A549 treated with AZD9567 at 1 μM for 4 hours (cell line): ENCODE measurements around the gene FDX2. TPM values are rescaled to one million over a fixed set of nuclear protein-coding genes. Genes with fewer than 3 reads are reported as not detected.

Source experiments
- total RNA-seq: library from RNA; stranded (reverse); fragments of 200-300 nt; extraction: Qiagen RNA extraction; gene quantifications from 5 replicates; pipeline ENCODE4 v1.2.3, GENCODE V29; 2022; ENCODE audit not compliant: insufficient read depth

The FDX2 gene
- 19.6 to 34.8 TPM (median 31.5 TPM) in 5 replicates for total RNA-seq

DNA sequence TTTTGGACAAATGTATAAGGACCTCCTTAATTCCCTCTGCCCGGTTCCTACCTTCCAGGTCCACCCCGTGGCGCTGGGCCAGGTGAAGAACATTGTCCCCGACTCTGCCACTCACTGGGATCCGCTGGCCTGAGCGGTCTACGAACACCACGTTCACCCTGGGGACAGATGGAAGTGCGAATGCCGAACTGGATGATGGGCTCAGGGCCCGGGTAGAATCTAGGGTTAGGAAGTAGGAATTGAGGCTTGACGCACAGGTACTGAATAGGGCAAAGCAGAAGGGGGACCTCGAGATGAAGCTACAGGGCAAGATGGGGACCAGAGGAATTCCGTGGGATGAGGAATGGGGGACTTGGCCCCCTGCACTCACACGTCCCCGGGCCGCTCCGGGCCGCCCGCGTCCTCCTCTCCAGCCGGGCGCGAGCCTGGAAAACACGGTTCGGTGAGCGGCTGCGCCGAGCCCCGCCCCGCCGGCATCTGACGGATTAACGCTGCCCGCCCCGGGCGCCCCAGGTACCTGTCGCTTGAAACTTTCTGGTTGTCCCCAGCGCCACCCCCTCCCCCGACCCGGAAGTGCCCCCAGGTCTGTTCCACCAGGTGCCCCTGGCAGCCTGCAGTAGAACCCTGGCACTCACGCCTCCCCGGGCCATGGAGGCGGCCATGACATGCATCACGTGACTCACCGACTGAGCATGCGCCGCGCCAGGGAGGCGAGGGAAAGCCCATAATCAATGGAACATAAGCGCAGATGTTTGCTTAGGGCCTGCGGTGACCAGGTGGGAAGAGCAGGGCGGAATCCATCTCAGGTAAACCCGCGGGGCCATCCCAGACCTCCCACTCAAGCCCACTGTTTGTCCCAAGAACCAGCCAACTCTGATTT lies at the start of gene FDX2:
Gene FDX2 (minus strand): TSS at position 681 of the 880 bp plus-strand sequence. CDS start 19 bp downstream, at position 662.

GRCh38 chr19:10339380-10339960 lies 23.7 kb upstream of the FDX2 start, which contains the start of gene ICAM3:
Gene ICAM3 (minus strand): TSS chr19:10339624. CDS start chr19:10339614, 10 bp downstream.

DNA sequence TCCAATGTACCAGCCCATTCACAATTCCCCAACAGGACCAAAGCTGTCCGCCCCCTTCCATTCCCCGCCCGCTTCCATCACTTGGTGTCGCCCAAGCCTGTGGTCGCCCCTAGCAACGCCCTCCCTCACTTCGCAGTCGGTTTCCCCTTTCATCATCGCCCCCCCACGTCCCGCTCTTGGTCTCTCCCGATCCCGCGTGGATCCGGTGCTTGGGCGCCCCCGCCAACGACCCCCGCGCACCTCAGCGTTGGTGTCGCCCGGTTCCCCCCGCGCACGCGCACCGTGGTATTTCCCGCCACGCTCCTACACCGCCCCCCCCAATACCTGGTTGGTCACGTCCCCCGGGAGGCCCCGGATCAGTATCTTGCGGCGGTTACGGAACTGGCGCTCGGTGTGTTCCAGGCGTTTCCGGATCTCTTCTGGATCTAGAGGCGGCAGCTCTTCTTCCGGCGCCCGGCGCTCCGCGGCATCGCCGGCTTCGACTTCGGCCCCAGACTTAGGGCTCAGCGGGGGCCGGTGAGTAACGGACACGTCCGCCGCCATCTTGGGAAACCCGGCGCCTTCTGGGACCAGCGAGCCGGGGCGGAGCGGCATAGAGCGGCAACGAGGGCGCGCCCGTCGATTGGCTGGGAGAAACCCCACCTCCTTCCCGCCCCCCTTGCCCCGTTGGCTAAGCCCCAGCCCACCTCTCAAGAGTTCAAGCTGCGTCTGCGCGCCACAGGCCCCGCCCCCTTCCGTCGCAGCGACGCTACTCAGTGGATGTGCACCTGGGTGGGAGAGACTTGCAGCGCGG lies 17.3 kb upstream of the FDX2 start, which contains the start of gene RAVER1:
Gene RAVER1 (minus strand): TSS at position 565 of the 793 bp plus-strand sequence. CDS start 22 bp downstream, at position 543.

DNA sequence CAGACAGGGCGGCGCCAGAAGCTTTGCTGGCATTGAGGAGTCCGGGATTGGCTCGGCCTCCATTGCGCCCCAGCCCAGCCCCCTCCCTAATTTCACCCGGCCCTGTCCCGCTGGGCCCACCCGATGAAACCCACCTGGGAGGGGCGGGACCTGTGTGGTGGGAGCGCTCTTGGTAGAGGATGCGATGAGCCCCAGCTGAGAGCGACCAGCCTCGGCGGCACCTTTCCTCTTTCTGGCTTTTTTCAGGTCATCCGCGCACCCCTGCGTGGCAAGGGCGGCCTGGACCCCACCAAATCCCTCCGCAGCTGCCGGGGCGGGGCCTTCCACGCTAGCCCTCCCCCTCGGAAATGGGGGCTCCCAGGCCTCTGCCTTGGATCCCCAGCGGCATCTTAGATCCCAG lies 6.4 kb downstream of the FDX2 start, which contains the start of gene ZGLP1:
Gene ZGLP1 (minus strand): TSS at position 393 of the 400 bp plus-strand sequence.

DNA sequence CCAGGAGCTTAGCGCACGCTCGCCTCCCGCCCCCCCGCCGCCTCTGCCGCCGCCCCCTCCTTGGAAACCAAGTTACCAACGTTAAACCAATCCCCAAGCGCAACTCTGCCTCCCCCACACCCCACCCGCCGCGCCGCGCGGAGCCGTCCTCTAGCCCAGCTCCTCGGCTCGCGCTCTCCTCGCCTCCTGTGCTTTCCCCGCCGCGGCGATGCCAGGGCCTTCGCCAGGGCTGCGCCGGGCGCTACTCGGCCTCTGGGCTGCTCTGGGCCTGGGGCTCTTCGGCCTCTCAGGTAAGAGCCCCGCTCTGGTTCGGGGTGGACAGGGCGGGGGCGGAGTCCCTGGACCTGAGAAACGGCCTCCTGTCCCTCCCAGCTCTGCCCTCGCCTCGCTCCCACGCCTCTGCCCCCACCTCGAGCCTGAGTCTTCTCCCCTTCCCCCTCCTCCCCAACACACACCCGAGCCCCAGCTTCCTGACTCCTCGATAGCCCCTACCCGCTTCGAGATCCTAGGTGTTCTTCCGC lies 25.9 kb downstream of the FDX2 start, which contains the start of gene ICAM5:
Gene ICAM5 (plus strand): TSS at position 117 of the 521 bp plus-strand sequence. CDS start 92 bp downstream, at position 209.

GRCh38 chr19:10286803-10287737 lies 28.7 kb downstream of the FDX2 start, which contains the start of gene ICAM4:
Gene ICAM4 (plus strand): TSS chr19:10286955. CDS start chr19:10287013, 58 bp downstream.

DNA sequence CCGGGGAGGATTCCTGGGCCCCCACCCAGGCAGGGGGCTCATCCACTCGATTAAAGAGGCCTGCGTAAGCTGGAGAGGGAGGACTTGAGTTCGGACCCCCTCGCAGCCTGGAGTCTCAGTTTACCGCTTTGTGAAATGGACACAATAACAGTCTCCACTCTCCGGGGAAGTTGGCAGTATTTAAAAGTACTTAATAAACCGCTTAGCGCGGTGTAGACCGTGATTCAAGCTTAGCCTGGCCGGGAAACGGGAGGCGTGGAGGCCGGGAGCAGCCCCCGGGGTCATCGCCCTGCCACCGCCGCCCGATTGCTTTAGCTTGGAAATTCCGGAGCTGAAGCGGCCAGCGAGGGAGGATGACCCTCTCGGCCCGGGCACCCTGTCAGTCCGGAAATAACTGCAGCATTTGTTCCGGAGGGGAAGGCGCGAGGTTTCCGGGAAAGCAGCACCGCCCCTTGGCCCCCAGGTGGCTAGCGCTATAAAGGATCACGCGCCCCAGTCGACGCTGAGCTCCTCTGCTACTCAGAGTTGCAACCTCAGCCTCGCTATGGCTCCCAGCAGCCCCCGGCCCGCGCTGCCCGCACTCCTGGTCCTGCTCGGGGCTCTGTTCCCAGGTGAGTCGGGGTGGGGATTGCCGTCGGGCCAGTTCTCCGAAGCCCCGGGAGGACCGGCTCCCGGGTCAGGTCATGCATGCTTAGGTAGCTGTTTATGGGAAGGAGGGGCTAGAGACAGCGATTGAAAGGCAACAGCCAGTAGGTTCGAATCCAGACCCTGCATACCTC lies 45.0 kb downstream of the FDX2 start, which contains the start of gene ICAM1:
Gene ICAM1 (plus strand): TSS at position 505 of the 779 bp plus-strand sequence. CDS start 40 bp downstream, at position 545.

Other genes starting within 250 kb of the FDX2 start
- gene SHFL, start 229.7 kb downstream of the FDX2 start, total RNA-seq, result 4.8 to 8.3 TPM (median 6.9 TPM) in 5 replicates
- gene ANGPTL6, start 213.3 kb downstream of the FDX2 start, total RNA-seq, result 0.06 to 0.22 TPM (median 0.13 TPM) in 4 of 5 replicates, not detected in the other
- gene PPAN, start 209.7 kb downstream of the FDX2 start, total RNA-seq, result 34.6 to 57.9 TPM (median 51.9 TPM) in 5 replicates
- 3.1 to 11.8 TPM (median 8.1 TPM) in 5 replicates for gene P2RY11, start 204.3 kb downstream of the FDX2 start, total RNA-seq
- gene EIF3G, start 196.1 kb downstream of the FDX2 start, total RNA-seq, result 160 to 183 TPM (median 169 TPM) in 5 replicates
- gene DNMT1, start 121.1 kb downstream of the FDX2 start, total RNA-seq, result 62.9 to 71.3 TPM (median 69.5 TPM) in 5 replicates
- 0.57 to 1.6 TPM (median 0.65 TPM) in 5 replicates for gene S1PR2, start 84.7 kb downstream of the FDX2 start, total RNA-seq
- 51.0 to 77.2 TPM (median 72.9 TPM) in 5 replicates for gene MRPL4, start 63.8 kb downstream of the FDX2 start, total RNA-seq
- 2.5 to 5.6 TPM (median 4.7 TPM) in 5 replicates for gene ICAM1, start 44.9 kb downstream of the FDX2 start, total RNA-seq
- gene ICAM4, start 29.1 kb downstream of the FDX2 start, total RNA-seq, result 0.06 to 0.20 TPM (median 0.09 TPM) in 4 of 5 replicates, not detected in the other
- gene ICAM5, start 26.1 kb downstream of the FDX2 start, total RNA-seq, result 0.46 to 1.4 TPM (median 1.1 TPM) in 4 of 5 replicates, not detected in the other
- 2.1 to 3.4 TPM (median 2.3 TPM) in 4 of 5 replicates, not detected in the other for gene ZGLP1, start 6.2 kb downstream of the FDX2 start, total RNA-seq
- 20.7 to 30.9 TPM (median 30.4 TPM) in 5 replicates for gene RAVER1, start 17.5 kb upstream of the FDX2 start, total RNA-seq
- 7.2 to 9.2 TPM (median 9.2 TPM) in 5 replicates for gene ICAM3, start 23.6 kb upstream of the FDX2 start, total RNA-seq
- gene TYK2, start 64.6 kb upstream of the FDX2 start, total RNA-seq, result 27.8 to 50.4 TPM (median 45.6 TPM) in 5 replicates
- gene CDC37, start 87.5 kb upstream of the FDX2 start, total RNA-seq, result 140 to 202 TPM (median 189 TPM) in 5 replicates
- 2.5 to 4.2 TPM (median 3.8 TPM) in 5 replicates for gene PDE4A, start 104.5 kb upstream of the FDX2 start, total RNA-seq
- 48.2 to 57.6 TPM (median 51.6 TPM) in 5 replicates for gene KEAP1, start 187.3 kb upstream of the FDX2 start, total RNA-seq
- gene S1PR5, start 201.4 kb upstream of the FDX2 start, total RNA-seq, result 1.5 to 2.4 TPM (median 1.9 TPM) in 5 replicates
- gene ATG4D, start 227.9 kb upstream of the FDX2 start, total RNA-seq, result 21.6 to 27.9 TPM (median 22.2 TPM) in 5 replicates
- 17.0 to 19.5 TPM (median 17.9 TPM) in 5 replicates for gene KRI1, start 250.0 kb upstream of the FDX2 start, total RNA-seq